ENCODE data around the gene RNF175. TPM values are rescaled to one million over a fixed set of nuclear protein-coding genes. Genes with fewer than 3 reads are reported as not detected.

Gene RNF175
- total RNA-seq, 1 donor = under 0.01 TPM

DNA sequence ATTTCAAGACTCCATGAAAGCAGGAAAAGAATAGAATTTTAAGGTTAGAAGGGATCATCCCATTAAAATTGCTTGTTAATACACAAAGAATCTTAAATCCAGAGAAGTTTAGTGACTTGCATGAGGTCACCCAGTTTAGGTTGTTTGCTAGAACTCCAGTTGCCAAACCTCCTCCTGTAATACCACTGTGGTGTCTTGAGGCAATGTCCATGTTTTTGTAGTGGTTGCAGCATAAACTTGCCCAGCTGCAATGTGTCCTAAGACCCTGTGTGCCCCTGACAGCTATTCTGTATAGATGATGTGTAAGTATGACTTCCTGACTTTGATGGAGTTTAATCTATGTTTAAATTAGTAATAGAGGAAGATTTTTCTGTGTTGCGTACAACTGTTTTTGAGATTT is 22.8 kb upstream of the RNF175 start:
- Histone ChIP-seq H3K79me2 (ENCODE audit: insufficient read depth, low read length) (no peaks in the 10 kb centered on the region), H3K4me2 (ENCODE audit: insufficient read depth, low read length) (no peak overlapping the region), H2AFZ (ENCODE audit: low read length) (no peak overlapping the region), H3K9me3 (ENCODE audit: low read depth, low read length) (no peaks in the 10 kb centered on the region), H3K4me3 (ENCODE audit: insufficient read depth, low read length) (no peak overlapping the region), H3K27ac (ENCODE audit: low read depth, low read length) (no peak overlapping the region), H3K4me1 (ENCODE audit: insufficient read depth, low read length) (no peaks in the 10 kb centered on the region), H3K36me3 (ENCODE audit: insufficient read depth, low read length) (no peaks in the 10 kb centered on the region), H4K20me1 (ENCODE audit: insufficient read depth, low read length) (no peaks in the 10 kb centered on the region), H3K27me3 (ENCODE audit: insufficient read depth, low read length) (peaks cover 6% of the 10 kb centered on the region)
- DNase-seq (ENCODE audit: insufficient read length, low spot score, missing footprints) = no peak
- TF ChIP-seq, protein P1, sequence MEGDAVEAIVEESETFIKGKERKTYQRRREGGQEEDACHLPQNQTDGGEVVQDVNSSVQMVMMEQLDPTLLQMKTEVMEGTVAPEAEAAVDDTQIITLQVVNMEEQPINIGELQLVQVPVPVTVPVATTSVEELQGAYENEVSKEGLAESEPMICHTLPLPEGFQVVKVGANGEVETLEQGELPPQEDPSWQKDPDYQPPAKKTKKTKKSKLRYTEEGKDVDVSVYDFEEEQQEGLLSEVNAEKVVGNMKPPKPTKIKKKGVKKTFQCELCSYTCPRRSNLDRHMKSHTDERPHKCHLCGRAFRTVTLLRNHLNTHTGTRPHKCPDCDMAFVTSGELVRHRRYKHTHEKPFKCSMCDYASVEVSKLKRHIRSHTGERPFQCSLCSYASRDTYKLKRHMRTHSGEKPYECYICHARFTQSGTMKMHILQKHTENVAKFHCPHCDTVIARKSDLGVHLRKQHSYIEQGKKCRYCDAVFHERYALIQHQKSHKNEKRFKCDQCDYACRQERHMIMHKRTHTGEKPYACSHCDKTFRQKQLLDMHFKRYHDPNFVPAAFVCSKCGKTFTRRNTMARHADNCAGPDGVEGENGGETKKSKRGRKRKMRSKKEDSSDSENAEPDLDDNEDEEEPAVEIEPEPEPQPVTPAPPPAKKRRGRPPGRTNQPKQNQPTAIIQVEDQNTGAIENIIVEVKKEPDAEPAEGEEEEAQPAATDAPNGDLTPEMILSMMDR (IDR thresholded peaks at IDR 0.05; ENCODE audit: extremely low read depth, low read depth, low read length) = no peak

DNA sequence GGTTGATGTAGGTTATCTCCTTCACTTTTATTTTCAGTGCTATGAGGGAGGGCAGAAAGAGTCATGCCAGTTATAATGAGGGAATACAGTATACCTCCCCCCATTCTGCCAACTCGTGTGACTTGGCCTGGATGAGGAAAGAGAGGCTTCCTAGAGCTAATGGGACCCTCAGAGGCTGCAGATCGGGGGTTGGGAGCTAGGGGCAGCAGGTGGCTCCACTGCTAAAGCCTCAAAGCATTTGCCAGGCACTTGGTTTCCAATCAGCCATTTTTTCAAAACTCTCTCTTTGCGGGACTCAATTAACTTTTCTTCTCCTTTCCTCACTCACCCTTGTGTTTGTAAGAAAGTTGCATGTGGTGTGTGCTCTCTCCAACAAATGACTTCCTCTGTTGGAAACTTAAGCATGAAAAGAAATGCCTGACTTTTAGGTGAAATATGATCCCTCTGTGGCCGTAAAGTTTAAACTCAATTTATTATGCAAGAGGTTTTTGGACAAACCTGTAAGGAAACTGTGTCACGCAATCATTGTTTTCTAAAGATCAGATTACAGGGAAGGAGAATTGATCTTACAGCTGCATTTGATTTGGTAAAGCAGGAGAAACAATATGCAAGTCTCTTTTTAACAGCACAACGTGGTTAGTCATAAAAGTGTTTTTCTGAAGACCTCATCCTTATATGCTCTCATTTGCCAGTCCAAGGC is 22.0 kb upstream of the RNF175 start:
- DNase-seq (ENCODE audit: insufficient read length, low spot score, missing footprints) = peak; percentile 75
- Histone ChIP-seq H3K27ac (ENCODE audit: low read depth, low read length) (no peak overlapping the region), H3K27me3 (ENCODE audit: insufficient read depth, low read length) (no peaks in the 10 kb centered on the region)

DNA sequence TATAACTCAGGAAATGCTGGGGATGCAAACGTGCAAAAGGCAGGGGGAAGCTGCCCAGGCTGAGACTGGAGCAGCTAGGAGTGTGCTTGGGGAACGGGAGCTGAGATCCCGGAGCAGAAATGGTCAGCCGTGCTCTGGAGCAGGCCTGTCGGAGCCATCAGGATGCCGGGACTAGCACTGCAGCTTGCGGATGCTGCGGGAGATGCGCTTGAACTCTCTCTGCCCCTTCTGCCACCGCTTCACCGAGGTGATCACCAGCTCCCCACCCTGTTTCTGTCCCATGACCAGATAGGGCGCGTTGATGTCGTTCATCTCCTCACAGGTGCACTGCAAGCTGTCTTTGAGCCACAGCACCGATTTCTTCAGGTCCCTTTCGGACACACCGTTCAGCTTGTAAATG is 21.5 kb upstream of the RNF175 start:
- Histone ChIP-seq H3K9me3 (ENCODE audit: low read depth, low read length) (no peaks in the 10 kb centered on the region), H3K79me2 (ENCODE audit: insufficient read depth, low read length) (no peaks in the 10 kb centered on the region), H3K4me2 (ENCODE audit: insufficient read depth, low read length) (no peak overlapping the region), H2AFZ (ENCODE audit: low read length) (no peak overlapping the region), H3K27ac (ENCODE audit: low read depth, low read length) (no peak overlapping the region), H4K20me1 (ENCODE audit: insufficient read depth, low read length) (no peaks in the 10 kb centered on the region), H3K36me3 (ENCODE audit: insufficient read depth, low read length) (no peaks in the 10 kb centered on the region), H3K4me1 (ENCODE audit: insufficient read depth, low read length) (no peaks in the 10 kb centered on the region), H3K4me3 (ENCODE audit: insufficient read depth, low read length) (no peak overlapping the region), H3K27me3 (ENCODE audit: insufficient read depth, low read length) (no peaks in the 10 kb centered on the region)
- TF ChIP-seq, protein P1 (IDR thresholded peaks at IDR 0.05; ENCODE audit: extremely low read depth, low read depth, low read length) = no peak
- no peak for DNase-seq (ENCODE audit: insufficient read length, low spot score, missing footprints)

More for the DNA sequence above, 22.0 kb upstream of the RNF175 start:
- TF ChIP-seq, protein P1 (IDR thresholded peaks at IDR 0.05; ENCODE audit: extremely low read depth, low read depth, low read length) = no peak
- no peaks in the 10 kb centered on the region for H3K36me3 ChIP-seq (ENCODE audit: insufficient read depth, low read length)
- H3K9me3 ChIP-seq (ENCODE audit: low read depth, low read length) = no peaks in the 10 kb centered on the region
- H4K20me1 ChIP-seq (ENCODE audit: insufficient read depth, low read length) = no peaks in the 10 kb centered on the region
- H3K4me2 ChIP-seq (ENCODE audit: insufficient read depth, low read length) = no peak overlapping the region
- no peaks in the 10 kb centered on the region for H3K79me2 ChIP-seq (ENCODE audit: insufficient read depth, low read length)
- H3K4me3 ChIP-seq (ENCODE audit: insufficient read depth, low read length) = no peak overlapping the region
- H2AFZ ChIP-seq (ENCODE audit: low read length) = no peak overlapping the region
- no peaks in the 10 kb centered on the region for H3K4me1 ChIP-seq (ENCODE audit: insufficient read depth, low read length)

DNA sequence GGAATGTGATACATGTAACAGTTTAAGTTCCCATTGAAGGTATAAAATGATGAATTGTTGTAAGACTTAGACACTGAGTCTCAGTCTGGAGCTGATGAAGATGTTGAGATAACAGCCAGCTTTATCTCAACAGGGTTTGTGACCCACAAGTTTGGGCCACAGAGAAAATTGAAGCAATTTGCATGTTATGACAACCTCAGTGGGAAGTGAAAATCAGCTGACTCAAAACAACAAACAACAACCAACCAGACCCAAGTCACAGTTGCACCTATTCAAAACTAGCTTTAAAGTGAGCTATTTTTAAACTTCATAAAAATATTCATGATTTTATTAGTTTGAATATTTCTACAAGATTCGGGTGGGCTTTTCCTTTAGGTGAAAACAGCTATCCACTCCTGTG is 21.1 kb upstream of the RNF175 start:
- Histone ChIP-seq H2AFZ (ENCODE audit: low read length) (no peak overlapping the region), H3K4me2 (ENCODE audit: insufficient read depth, low read length) (no peak overlapping the region), H4K20me1 (ENCODE audit: insufficient read depth, low read length) (no peaks in the 10 kb centered on the region), H3K36me3 (ENCODE audit: insufficient read depth, low read length) (no peaks in the 10 kb centered on the region), H3K27ac (ENCODE audit: low read depth, low read length) (no peak overlapping the region), H3K27me3 (ENCODE audit: insufficient read depth, low read length) (no peaks in the 10 kb centered on the region), H3K4me1 (ENCODE audit: insufficient read depth, low read length) (no peaks in the 10 kb centered on the region), H3K4me3 (ENCODE audit: insufficient read depth, low read length) (no peak overlapping the region), H3K79me2 (ENCODE audit: insufficient read depth, low read length) (no peaks in the 10 kb centered on the region), H3K9me3 (ENCODE audit: low read depth, low read length) (no peaks in the 10 kb centered on the region)
- TF ChIP-seq, protein P1 (IDR thresholded peaks at IDR 0.05; ENCODE audit: extremely low read depth, low read depth, low read length) = no peak
- DNase-seq (ENCODE audit: insufficient read length, low spot score, missing footprints) = no peak
